Measurements from ENCODE around the gene RAVER1. TPM values are rescaled to one million over a fixed set of nuclear protein-coding genes. Genes with fewer than 3 reads are reported as not detected.

The RAVER1 gene
- total and polyA plus RNA-seq, 9 of the 15 experiments (the other 6 are each of a cell fraction or from before 2014, with no cell fraction given): 0.06 to 113 (median 7.0) TPM

GRCh38 chr19:10269333-10270179 lies 63.8 kb downstream of the RAVER1 start (continued):
- no peak; the same call in 1 of the 2 replicates for TF ChIP-seq ZNF511 (CRISPR knock-in tag; IDR thresholded peaks at IDR 0.05)
- peak; percentile 44; the same call in 1 of the 2 replicates for TF ChIP-seq ZNF592 (IDR thresholded peaks at IDR 0.05)
- TF ChIP-seq STAG1 (CRISPR knock-in tag; IDR thresholded peaks at IDR 0.05; ENCODE audit: borderline replicate concordance): peak; percentile 90; the same call in 1 of the 2 replicates
- no peak for TF ChIP-seq NCOR1 (IDR thresholded peaks at IDR 0.05)
- no peak for TF ChIP-seq E4F1 (CRISPR knock-in tag; IDR thresholded peaks at IDR 0.05; ENCODE audit: borderline replicate concordance)
- no peak for TF ChIP-seq CTCFL (IDR thresholded peaks at IDR 0.05; ENCODE audit: borderline replicate concordance, insufficient read depth, low read depth, low read length, poor library complexity, severe bottlenecking)
- TF ChIP-seq ZNF24 (IDR thresholded peaks at IDR 0.05): no peak
- TF ChIP-seq FOXA1 (IDR thresholded peaks at IDR 0.05; ENCODE audit: borderline replicate concordance): no peak
- TF ChIP-seq ZNF584 (CRISPR knock-in tag; IDR thresholded peaks at IDR 0.05; ENCODE audit: low read depth): no peak
- peak; percentile 32; the same call in 1 of the 2 replicates for TF ChIP-seq CREM (IDR thresholded peaks at IDR 0.05; ENCODE audit: low read depth)
- TF ChIP-seq TCF7 (IDR thresholded peaks at IDR 0.05; ENCODE audit: borderline replicate concordance): no peak
- TF ChIP-seq TFE3 (CRISPR knock-in tag; IDR thresholded peaks at IDR 0.05): no peak
- TF ChIP-seq RAD51 (IDR thresholded peaks at IDR 0.05; ENCODE audit: borderline replicate concordance, low read depth): no peak
- TF ChIP-seq CHD2 (IDR thresholded peaks at IDR 0.05; ENCODE audit: low read depth, low read length): no peak
- TF ChIP-seq SOX6 (IDR thresholded peaks at IDR 0.05): no peak

Measured in K562 (cell line).